ENCODE results near the gene AGER.
"Not testable (repeated sequence)": the region's sequence is repeated elsewhere in the genome, so short reads cannot be mapped to it uniquely, and the experiment has no call there.

Gene AGER

DNA sequence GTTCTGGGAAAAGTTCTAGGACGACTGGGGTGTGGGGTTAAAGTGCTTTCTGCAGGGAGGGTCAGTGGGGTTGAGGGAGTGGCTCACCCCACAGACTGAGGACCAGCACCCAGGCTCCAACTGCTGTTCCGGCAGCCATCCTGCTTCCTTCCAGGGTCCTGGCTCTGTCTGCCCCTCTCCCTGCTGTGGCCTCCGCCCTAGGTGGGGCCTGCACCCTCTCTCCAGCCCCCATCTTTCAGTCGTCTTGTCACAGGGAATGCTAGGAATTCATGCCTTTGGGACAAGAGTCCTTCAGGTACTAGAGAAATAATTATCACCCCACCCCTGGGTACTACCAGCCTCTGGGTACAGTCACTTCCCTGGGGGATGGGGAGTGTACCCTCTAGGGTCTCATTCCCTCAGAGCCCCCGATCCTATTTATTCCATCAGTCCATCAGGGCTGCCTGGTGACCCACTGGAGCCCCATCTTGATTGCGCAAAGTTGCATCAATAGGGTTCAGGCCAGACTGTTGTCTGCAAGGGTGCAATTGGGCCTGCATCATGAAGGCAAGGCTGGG is at the start of gene AGER:
Gene AGER (minus strand): TSS at position 170 of the 557 bp plus-strand sequence. CDS start 31 bp downstream, at position 139.
- no peak for DNase-seq (ENCODE audit: low read depth in 3 of 3)

DNA sequence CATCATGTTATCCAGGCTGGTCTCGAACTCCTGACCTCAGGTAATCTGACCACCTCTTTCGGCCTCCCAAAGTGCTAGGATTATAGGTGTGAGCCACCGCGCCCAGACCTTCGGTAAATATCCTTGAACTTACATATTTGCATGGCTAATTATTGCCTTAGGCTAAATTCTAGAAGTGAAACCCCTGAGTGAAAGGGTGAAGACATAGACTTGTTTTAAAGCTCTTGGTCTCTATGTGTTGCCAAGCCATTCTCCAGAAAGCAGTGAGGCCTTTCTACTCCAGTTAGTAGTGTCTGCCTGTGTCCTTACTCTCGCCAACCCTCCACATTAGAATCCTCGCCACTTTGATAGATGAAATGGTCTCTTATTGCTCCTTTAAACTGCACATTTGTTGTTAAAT is 42.4 kb upstream of the AGER start:
- DNase-seq (ENCODE audit: low read depth in 3 of 3) = no peak

DNA sequence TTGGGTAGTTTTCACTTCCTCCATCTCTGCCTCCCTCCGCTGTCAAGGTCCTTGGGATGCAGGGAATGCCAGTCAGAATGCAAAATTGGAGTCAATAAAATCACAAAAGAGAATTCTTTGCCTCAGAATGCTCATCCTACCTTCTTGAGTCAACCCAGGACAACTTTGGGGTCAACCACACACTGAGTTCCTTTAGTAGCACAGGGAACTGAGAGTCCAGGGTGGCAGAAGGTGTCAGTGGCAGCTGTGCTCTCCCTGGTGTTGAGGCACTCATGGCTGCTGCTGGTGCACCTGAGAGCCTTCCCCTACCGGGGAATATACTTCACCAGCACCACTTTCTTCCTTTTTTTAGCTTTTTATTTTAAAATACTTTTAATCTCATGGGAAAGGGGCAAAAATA is 40.6 kb upstream of the AGER start:
- DNase-seq (ENCODE audit: low read depth in 3 of 3) = no peak

DNA sequence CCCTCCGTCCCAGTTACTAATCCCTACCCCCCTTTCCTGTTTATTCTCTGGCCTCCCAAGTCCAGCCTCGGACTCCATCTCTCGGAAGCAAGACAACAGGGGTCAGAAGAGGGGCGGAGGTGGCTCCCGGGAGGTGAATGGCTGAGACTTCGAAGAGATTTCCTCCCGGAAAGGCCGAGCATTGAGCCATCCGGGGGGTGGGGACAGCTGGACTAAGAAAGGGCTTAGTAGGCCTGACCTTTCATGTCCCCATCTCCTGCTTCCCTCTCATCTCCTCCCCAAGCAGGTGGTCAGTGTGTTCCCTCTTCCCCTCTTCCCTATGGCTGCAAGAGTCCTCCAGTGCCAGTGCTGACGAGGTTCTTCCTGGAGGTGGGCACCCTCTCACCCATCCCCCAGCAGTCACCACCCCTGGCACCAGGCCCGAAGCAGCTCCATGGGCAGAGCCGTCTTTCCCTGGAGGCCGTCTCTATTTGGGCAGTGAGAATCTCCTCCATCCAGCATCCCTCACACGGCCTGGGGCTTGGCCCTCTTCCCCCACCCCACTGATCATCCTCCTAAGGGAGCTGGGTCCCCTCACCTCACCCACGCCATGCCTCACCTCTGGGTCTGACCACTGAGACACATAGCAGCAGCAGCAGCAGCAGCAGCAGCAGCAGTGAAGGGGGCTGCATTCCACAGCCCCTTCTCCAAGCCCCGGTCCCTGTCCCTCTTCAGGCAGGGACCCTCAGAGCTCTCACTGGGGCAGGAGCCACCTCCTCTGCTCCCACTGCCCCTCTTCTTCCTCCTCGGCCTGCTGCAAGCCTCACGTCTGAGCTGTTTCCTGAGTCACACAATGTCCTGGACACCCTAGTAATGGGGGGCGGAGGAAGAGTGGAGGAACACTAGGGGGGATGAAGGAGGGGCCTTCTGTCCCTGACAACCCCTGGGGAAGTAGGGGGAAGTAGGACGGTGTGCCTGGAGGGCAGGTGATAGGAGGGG is 39.5 kb upstream of the AGER start, which contains the start of gene NOTCH4:
Gene NOTCH4 (minus strand): TSS at position 810 of the 978 bp plus-strand sequence. CDS start 139 bp downstream, at position 671.
- no peak for DNase-seq (ENCODE audit: low read depth in 3 of 3)

DNA sequence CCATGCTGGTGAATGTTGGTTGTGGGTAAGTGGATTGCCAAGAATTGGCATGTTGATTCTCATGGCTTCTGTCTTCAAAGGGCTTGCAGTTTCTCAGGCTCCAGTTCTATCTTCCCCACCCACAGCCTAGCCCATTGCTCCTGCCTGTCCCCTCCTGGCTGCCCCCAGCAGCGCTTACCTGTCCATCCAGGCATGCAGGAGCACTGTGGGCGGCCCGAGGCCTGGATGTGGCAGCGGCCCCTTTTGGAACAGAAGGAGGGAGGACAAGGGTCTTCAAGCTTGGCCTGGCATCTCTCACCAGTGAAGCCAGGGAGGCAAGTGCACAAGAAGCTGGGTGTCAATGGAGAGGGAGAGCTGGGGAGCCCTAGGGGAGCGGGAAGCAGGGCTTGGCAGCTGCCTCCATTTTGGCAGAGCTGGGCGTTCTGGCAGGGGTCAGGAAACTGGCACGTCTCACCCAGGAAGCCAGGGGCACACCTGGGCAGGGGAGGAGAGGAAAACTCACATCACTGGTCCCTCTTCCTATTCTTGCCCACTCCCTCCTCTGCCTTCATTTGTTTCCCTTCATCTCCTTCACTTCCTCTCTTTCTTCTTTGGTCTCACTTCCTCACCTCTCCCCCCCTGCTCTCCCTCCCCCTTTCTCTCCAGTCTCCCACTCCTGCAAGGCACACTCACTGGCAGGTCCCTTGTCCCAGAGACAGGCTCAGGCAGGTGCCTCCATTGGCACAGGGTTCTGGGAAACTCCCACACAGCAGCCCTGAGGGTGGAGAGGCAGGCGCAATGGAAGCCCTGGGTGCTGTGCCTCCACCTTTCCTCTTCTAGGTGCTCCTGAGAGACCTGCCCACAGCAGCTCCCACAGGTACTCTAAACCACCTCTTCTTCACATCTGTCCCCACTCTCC is 38.5 kb upstream of the AGER start:
- no peak for DNase-seq (ENCODE audit: low read depth in 3 of 3)

DNA sequence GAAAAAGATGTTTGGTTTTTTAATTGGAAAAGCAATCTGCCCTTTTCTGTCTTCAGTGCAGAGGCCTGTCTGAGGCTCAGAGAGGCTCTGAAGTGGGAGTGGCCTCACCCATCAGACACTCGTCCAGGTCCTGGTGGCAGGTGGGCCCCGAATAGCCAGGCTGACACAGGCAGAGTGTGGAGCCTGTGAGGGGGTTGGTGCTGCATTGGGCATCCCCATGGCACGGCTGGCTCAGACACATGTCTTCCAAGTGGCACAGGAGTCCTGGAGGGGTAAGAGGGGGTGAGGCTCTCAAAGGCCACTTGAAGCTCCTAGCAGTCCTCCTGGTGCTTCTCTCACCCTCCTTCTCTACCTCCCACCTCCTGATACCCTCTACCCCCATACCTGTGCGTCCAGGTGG is 36.0 kb upstream of the AGER start:
- no peak for DNase-seq (ENCODE audit: low read depth in 3 of 3)

DNA sequence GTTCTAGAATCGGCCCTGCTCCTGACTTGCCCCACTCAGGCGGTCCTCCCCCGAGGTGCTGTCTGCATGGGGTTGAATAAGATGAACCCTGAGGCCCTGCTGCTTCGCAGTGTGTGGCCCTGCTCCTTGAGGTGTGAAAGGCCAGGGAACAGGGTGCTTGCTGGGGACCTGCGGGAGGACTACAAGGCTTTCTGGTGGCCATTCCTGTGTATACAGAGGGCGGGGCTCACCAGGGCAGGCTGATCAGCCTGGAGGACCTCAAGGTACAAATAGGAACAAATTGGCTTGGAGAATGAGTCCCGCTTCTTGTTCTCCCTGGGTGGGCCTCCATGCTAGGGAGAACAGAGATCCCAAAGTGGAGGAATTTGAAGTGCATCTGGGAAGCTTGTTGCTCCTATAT is 34.1 kb upstream of the AGER start:
- DNase-seq (ENCODE audit: low read depth in 3 of 3) = no peak

DNA sequence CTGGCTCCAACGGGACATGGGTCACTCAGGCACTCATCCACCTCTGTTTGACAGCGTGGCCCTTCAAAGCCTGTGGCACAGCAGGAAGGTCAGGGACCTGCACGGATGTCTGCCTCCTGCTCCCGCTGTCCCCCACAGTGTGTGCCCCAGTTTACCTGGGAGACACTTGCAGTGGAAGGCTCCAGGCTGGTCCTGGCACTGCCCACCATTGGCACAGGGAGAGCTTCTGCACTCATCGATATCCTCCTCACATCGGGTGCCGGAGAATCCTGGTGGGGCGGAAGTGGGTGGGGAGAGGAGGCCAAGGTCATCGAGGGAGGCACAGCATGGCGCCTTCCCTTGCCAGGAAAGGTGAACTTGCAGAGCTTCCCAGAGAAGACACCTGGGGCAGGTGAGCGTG is 32.9 kb upstream of the AGER start:
- DNase-seq (ENCODE audit: low read depth in 3 of 3) = no peak

DNA sequence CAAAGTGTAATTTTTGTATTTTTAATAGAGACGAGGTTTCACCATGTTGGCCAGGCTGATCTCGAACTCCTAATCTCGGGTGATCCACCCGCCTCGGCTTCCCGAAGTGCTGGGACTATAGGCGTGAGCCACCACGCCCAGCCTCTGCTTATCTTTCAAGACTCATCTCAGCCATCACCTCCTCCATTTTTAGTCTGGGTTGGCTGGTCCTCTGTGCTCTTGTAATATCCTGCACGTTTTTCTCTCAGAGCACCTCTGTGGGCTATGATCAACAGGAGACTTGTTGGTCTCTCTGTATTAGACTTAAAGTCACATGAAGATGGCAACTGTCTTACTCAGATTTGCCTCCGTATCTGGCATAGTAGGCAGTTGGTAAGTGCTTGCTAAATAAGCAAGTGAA is 32.2 kb upstream of the AGER start:
- no peak for DNase-seq (ENCODE audit: low read depth in 3 of 3)

DNA sequence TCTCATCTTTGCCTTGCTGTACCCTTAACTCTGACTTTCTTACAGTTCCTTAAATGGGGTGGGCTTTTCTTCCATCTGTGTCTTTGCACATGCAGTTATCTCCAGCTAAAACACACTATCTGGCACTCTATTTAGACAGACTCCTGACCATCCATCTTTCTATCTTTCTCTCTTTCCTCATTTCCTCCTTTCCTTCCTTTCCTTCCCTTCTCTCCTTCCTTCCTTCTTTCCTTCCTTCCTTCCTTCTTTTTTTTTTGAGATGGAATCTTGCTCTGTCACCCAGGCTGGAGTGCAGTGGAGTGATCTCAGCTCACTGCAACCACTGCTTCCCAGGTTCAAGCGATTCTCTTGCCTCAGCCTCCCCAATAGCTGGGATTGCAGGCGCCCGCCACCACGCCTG is 31.6 kb upstream of the AGER start:
- no peak for DNase-seq (ENCODE audit: low read depth in 3 of 3)

DNA sequence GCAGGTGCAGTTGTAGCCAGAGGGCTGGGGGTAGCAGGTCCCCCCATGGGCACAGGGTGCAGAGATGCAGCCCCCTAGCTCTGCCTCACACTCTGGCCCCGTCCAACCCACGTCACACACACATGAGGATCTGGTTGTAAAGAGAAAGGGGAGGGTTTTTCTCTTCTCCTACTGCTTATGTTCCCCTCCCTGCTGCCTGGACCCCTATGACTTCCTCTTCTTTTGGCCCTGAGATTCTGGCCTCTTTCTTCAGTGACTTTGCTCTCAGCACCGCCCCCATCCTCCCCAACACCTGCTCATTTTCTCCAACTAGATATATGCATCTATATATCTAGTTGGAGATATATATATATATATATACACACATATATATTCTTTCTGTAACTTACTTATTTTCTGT is 30.1 kb upstream of the AGER start:
- DNase-seq (ENCODE audit: low read depth in 3 of 3) = no peak

DNA sequence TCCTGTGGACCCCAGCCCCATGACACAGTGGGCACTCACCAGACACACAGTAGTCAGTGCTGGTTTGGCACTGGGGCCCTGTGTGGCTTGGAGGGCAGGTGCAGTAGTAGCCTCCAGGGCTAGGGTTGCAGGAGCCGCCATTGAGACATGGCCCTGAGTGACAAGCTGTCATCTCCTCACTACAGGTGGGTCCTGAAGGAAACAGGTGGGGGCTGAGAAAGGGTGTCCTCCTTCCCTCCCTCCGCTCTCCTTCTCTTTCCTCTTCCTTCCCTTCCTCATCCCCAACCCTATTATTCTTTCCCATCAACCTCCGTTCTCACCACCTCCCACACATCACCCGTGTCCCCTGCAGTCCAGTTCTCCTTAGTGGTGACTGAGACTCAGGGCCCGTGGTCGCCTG is 29.6 kb upstream of the AGER start:
- DNase-seq (ENCODE audit: low read depth in 3 of 3) = no peak

DNA sequence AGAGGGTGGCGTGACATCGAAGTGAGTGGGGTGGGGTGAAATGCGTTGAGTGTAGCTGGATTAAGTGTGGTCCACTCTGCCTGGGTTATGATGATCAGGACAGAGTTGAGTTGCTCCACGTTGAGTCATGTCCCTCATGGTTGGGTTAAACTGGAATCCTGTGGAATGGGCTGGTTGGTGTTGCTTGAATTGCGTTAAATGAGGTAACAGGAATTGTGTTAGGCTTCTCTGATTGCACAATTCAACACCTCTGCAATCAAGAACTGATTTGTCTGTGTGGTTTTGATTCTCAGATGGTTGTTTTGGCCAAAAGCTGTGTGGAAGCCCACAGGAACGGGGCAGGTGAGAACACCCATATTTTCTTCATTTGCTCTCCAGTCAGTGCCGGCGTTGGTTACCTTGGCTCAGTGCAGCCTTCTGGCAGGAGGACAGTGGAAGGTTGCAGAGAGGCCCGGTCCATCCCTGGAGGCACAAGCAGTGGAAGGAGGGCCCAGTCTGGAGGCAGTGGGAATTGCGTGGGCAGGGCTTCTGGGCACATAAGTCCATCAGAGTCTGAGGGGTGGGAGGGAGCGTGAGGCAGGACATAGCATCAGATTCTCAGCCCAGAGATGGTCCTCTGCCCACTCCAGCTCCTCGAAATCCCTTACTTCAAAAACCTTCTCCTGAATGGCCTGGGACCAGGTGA is 28.2 kb upstream of the AGER start:
- no peak for DNase-seq (ENCODE audit: low read depth in 3 of 3)

DNA sequence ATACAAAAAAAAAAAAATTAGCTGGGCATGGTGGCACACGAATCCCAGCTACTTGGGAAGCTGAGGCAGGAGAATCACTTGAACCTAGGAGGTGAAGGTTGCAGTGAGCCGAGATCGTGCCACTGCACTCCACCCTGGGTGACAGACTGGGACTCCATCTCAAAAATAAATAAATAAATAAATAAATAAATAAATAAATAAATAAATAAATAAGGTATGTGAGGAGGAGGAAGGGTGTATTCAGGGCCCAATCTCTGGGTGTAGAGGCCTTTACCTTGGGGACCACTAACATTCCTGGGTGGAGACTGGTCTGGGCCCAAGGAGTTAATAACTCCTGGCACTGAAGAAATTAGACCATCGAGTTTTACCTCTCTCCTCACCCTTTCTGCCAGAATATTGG is 27.4 kb upstream of the AGER start:
- not testable (repeated sequence) for DNase-seq (ENCODE audit: low read depth in 3 of 3)

DNA sequence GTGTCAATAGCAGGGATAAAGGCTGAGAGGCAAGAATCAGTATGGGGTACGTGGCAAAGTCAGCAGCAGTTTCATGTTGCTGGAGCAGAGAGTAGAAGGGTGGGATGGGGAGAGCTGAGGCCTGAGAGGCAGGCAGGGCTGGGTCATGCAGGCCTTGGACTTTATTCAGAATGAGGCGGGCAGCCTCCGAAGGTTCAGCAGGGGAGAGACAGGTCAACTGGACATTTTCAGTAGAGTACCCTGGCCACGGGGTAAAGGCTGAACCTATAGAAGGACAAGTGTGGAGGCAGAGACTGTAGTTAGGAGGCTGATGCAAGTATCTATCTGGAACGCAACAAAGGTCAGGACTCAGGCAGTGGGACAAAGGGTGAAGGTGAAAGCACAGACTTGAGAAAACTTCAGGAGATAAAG is 26.1 kb upstream of the AGER start:
- DNase-seq (ENCODE audit: low read depth in 3 of 3) = no peak

DNA sequence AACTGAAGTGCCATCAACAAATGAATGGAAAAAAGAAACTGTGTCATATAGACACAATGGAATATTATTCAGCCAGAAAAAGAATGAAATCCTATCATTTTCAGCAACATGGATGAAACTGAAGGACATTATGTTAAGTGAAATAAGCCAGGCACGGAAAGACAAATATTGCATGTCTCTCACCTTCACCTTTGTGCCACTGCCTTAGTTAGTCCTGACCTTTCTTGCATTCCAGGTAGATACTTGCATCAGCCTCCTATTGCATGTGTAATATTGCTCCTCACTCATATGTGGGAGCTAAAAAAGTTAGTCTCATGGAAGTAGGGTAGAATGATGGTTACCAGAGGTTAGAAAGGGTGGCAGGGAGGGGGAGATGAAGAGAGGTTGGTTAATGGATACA is 24.9 kb upstream of the AGER start:
- DNase-seq (ENCODE audit: low read depth in 3 of 3) = no peak

DNA sequence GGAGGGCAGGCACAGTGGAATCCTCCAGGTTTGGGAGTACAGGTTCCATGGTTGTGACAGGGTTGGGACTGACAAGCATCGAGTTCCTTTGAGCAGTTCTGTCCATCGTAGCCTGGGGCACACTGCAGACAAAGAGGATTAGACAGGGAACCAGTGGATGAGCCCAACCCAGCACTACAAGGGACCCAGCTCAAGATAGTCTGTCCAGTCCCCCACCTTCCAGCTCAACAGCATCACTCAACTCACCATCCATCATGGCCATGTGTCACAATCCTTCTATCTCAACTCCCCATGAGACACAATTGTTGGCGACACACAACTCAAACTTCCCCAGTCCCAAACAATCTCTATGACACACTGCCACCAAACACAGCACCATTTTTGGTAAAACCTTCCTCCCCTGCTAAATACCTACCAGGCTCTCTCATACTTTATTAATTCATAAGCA is 20.2 kb upstream of the AGER start:
- DNase-seq (ENCODE audit: low read depth in 3 of 3) = no peak

DNA sequence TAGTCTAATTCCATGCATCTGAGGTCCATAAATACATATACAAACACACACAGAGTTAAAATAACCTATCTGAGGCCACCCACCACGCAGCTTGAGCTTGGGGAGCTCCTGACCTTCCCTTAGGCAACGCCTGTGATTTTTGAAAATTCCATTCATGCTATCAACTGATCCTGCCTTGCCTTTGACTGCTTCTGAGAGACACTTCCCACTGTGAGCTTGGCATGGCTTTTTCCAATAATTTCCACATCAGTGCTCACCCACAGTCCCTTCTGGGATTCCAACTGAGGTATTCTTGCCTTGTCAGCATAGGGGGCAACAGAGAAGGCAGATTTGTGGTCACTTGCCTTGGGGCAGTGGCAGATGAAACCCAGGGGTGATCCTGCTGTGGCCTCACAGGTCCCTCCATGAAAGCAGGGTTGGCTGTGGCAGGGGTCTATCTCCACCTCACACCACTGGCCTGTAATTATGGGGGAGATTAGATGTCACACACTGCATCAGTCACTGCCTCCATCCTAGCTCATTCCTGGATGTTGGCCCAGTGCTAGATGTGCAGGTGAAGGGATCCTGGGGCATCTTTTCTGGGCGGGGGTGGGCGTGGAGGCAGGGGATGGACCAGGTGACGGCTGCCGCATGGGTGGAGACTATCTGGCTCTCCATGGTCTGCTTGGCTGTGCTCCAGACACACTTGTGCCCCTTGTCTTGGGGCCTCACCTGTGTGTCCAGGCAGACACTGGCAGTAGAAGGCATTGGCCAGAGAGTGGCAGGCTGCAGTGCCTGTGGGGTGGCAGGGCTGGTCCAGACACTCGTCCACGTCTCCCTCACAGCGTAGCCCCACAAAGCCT is 19.6 kb upstream of the AGER start:
- no peak for DNase-seq (ENCODE audit: low read depth in 3 of 3)

DNA sequence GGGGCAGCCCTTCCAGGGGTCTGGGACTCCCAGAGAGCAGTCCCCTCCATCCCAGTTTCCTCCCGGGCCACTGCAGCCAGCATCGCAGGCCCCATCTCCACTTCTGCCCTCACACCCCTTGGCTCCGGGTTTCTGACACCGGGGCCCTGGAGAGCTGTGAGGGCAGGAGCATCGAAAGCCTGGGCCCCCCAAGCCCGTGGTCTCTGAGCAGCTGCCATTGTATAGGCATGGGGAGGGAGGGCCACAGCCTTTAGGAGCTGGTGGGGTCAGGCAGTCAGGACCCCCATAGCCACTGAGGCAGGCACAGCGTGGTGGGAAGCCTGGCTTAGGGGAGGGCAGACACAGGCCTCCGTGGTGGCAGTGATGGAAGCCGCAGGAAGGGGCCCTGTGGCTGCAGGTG is 18.1 kb upstream of the AGER start:
- DNase-seq (ENCODE audit: low read depth in 3 of 3) = no peak

DNA sequence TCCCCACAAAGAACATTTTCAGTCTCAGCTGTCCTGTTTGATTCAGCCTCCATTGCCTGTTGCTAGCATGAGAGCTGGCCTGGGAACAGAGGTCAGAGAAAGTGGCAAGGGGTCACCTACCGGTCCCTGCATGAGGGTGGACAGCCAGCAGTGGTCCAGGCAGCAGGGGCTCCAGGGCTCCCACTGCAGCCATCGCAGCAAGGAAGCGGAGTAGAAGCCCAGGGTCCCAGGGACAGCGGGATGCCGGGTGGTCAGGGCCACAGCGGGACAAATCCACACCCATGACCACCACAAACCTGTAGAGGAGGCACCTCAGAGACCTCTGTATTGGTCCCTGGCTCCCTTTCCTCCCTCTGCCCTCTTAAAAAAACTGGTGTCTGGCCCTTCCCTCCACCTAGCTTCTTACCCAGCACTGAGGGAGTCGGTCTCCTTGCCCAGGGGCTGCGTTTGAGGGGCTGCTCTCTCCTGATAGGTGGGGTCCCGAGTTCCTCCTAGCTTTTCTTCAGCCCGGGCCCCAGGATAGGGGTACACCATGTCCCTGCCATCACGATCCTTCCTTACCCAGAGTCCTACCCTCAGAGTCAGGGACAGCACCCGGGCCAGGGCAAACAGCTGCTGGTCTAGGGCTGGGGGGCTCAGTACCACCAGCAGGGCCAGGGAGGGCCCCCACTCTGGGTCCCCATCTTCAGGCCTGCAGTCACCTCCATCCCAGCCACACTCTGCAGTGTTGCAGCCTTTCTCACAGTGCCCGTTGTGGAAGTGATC is 16.8 kb upstream of the AGER start:
- no peak for DNase-seq (ENCODE audit: low read depth in 3 of 3)
